ENCODE data around the gene FGGY.

- TF ChIP-seq POLR2AphosphoS5 (IDR thresholded peaks at IDR 0.05; ENCODE audit: borderline replicate concordance, low read depth, low read length), result no peak
- TF ChIP-seq EZH2 (IDR thresholded peaks at IDR 0.05), result no peak
- TF ChIP-seq FOXP2 (optimal IDR thresholded peaks at IDR 0.05; ENCODE audit: control extremely low read depth, extremely low read length, insufficient read depth), result no peak
These were observed 408.8 kb downstream of the FGGY start for GRCh38 chr1:59705466-59706302.
